SK-N-SH treated with all-trans-retinoic acid at 6 μM for 48 hours (cell line): ENCODE data around the gene ENTPD2.

Experiments
- CREB5 ChIP-seq: fragments of 250-450 bp; sonication (Bioruptor Pico); IDR thresholded peaks from 2 replicates; pipeline ENCODE4 v1.5.1; 2020; ENCODE audit warnings: low read depth, mild to moderate bottlenecking, moderate library complexity
- ESRRG ChIP-seq: fragments of 250-450 bp; sonication (Bioruptor Pico); IDR thresholded peaks from 2 replicates; pipeline ENCODE4 v1.6.1; 2021; ENCODE audit warnings: mild to moderate bottlenecking
- GLIS3 ChIP-seq: fragments of 250-450 bp; sonication (Bioruptor Pico); IDR thresholded peaks from 2 replicates; pipeline ENCODE4 v1.5.0; 2020; ENCODE audit warnings: mild to moderate bottlenecking, moderate library complexity
- ISL1 ChIP-seq: fragments of 250-450 bp; sonication (Bioruptor Pico); IDR thresholded peaks from 2 replicates; pipeline ENCODE4 v2.1.2; 2022; ENCODE audit warnings: mild to moderate bottlenecking, moderate library complexity
- PATZ1 ChIP-seq: fragments of 250-450 bp; sonication (Bioruptor Pico); IDR thresholded peaks from 2 replicates; pipeline ENCODE4 v1.8.0; 2020; ENCODE audit warnings: mild to moderate bottlenecking, moderate library complexity, borderline replicate concordance
- POU6F1 ChIP-seq: fragments of 250-450 bp; sonication (Bioruptor Pico); IDR thresholded peaks from 2 replicates; pipeline ENCODE4 v1.8.0; 2021; ENCODE audit warnings: low read depth, mild to moderate bottlenecking, moderate library complexity, borderline replicate concordance
- PPARA ChIP-seq: fragments of 250-450 bp; sonication (Bioruptor Pico); IDR thresholded peaks from 2 replicates; pipeline ENCODE4 v1.5.0; 2020; ENCODE audit warnings: mild to moderate bottlenecking, borderline replicate concordance
- TCF4 ChIP-seq: fragments of 250-450 bp; sonication (Bioruptor Pico); IDR thresholded peaks from 2 replicates; pipeline ENCODE4 v1.8.0; 2021; ENCODE audit warnings: mild to moderate bottlenecking, moderate library complexity, borderline replicate concordance
- ZFP30 ChIP-seq: fragments of 450-650 bp; formaldehyde crosslinking; IDR thresholded peaks from 2 replicates; pipeline ENCODE4 v1.5.0; 2022; ENCODE audit warnings: mild to moderate bottlenecking, moderate library complexity
- ZNF70 ChIP-seq: fragments of 450-650 bp; formaldehyde crosslinking; IDR thresholded peaks from 2 replicates; pipeline ENCODE4 v1.5.0; 2020; ENCODE audit warnings: mild to moderate bottlenecking, moderate library complexity

GRCh38 chr9:137049544-137050449 lies 4.1 kb downstream of the ENTPD2 start:
- no peak for TF ChIP-seq PATZ1 (CRISPR knock-in tag)
- TF ChIP-seq TCF4 (CRISPR knock-in tag) = no peak
- TF ChIP-seq ZFP30 (CRISPR knock-in tag) = no peak
- no peak for TF ChIP-seq ESRRG (CRISPR knock-in tag)
- TF ChIP-seq CREB5 (CRISPR knock-in tag) = no peak
- no peak for TF ChIP-seq ISL1
- TF ChIP-seq ZNF70 = no peak
- TF ChIP-seq GLIS3 (CRISPR knock-in tag) = no peak
- no peak for TF ChIP-seq POU6F1 (CRISPR knock-in tag)
- TF ChIP-seq PPARA (CRISPR knock-in tag) = no peak
